ENCODE results near the gene METTL24.
"Not testable (repeated sequence)": the region's sequence is repeated elsewhere in the genome, so short reads cannot be mapped to it uniquely, and the experiment has no call there.

METTL24 gene

DNA sequence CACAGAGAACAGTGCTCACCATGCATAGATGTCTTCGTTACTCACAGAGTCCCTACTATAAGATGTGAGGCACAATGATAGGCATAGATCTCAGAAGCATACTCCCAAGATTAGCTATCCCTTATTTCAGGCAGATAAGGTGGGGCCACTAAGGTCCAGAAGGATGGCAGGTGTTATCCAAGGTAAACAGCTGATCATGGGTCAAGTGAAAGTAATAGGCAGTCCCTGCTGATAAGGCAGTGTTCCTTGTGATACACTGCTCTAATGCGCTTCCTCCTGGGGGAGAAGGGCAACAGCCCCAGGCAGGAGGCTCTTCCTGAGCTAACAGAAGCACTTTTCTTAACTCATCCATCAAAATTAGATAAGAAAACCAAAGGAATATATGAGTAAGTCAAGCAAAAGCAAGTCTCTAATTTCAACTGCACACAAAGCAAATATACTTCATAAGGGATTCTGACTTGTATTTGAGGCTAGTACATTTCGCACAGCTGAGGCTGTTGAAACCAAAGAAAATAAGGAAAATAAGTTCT is 42.2 kb downstream of the METTL24 start:
- DNase-seq (ENCODE audit: low read depth in 2 of 2), result no peak

DNA sequence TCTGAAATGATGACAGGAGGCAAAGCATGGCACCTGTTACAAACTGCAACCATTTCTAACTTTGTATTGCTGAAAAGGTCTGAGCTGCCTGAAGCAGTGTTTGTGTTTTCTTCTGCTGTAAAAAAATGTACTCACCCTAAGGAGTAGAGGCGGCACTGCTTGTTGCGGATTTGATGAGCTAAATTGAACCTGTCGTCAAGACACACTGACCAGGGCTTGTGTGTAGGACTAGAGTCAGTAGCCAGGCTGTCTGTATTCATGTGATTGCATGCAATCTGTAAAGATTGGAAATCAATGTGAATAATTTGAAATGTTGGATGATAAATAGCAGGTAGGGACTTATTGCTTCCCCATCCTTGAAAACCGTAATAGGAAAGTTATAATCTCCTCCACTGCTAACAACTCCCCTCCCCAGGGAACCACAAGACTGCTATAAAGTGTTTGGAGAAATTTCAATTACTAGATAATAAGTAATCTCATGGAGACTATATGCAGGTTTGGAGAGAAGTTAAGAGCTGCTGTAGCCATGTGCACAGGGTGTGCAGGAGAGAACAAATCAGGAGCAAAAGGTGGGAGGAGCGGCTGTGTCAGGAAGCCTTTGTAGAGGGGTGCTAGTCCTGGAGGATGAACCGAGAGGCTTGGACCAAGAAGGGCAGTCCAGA is 42.8 kb downstream of the METTL24 start:
- DNase-seq (ENCODE audit: low read depth in 2 of 2), result no peak

DNA sequence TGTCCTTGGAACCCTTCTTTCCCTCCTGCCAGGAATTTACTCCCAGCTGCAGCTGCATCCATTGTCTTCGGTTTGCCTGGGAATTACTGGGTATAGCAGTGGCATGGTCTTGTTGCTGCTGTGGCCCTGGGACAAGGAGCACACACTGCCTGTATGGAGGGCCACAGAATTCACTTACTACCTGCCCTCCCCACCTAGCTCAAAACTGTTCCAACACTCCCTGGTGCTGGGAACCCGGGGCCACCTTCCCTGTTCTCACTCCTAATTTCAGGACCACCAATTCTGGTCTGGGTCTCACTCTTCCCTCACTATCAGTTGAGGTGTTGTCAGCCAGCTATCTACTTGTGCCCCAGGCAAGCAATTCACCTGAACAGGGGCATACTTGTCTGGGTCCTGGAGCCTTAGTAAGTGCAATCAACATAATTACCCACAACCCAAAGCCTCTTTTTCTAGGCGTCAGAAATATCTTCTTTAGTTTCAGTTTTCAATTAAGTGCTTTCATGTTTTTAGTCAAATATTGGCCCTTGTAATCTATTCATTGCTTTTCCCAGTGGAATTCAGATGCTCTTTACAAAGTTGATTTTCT is 47.2 kb downstream of the METTL24 start:
- no peak for DNase-seq (ENCODE audit: low read depth in 2 of 2)

DNA sequence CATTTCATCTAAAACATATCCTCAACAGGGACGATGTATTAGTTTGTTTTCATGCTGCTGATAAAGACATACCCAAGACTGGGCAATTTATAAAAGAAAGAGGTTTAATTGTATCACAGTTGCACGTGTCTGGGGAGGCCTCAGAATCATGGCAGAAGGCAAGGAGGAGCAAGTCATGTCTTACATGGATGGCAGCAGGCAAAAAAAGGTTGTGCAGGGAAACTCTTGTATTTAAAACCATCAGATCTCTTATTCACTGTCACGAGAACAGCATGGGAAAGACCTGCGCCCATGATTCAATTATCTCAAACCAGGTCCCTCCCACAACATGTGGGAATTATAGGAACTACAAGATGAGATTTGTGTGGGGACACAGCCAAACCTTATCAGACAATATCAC is 48.7 kb downstream of the METTL24 start:
- not testable (repeated sequence) for DNase-seq (ENCODE audit: low read depth in 2 of 2)

- no peak for DNase-seq (ENCODE audit: low read depth in 2 of 2)
These were observed 50.8 kb downstream of the METTL24 start for GRCh38 chr6:110307368-110307767.

GRCh38 chr6:110305832-110306231 is 52.3 kb downstream of the METTL24 start:
- not testable (repeated sequence) for DNase-seq (ENCODE audit: low read depth in 2 of 2)

DNA sequence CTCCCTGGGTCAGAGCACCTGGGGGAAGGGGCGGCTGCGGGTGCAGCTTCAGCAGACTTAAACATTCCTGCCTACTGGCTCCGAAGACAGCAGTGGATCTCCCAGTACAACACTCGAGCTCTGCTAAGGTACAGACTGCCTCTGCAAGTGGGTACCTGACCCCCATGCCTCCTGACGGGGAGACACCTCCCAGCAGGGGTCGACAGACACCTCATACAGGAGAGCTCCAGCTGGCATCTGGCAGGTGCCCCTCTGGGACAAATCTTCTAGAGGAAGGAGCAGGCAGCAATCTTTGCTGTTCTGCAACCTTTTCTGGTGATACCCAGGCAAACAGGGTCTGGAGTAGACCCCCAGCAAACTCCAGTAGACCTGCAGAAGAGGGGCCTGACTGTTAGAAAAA is 54.5 kb downstream of the METTL24 start:
- not testable (repeated sequence) for DNase-seq (ENCODE audit: low read depth in 2 of 2)

DNA sequence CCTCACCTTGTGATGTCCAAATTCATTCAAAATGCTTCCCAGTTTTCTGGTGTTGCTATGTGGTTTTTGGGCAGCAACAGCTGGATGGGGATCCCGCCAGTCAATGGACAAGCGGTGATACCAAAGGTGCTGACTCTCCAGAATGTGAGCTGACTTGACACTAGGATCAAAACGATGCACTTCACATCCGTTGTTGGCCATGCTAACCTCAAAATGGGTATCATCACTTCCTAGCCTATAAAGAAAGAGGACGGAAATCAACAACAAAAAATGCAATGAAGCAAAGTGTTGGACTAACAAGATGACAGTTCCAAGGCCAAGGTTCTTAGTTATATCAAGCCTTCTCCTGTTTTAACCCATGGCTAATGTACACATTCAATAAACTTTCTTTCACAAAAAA is 59.2 kb downstream of the METTL24 start:
- DNase-seq (ENCODE audit: low read depth in 2 of 2), result no peak

- no peak for DNase-seq (ENCODE audit: low read depth in 2 of 2)
These were observed 59.7 kb downstream of the METTL24 start for GRCh38 chr6:110298411-110298810.

GRCh38 chr6:110296241-110297025 is 61.7 kb downstream of the METTL24 start:
- DNase-seq (ENCODE audit: low read depth in 2 of 2), result no peak

DNA sequence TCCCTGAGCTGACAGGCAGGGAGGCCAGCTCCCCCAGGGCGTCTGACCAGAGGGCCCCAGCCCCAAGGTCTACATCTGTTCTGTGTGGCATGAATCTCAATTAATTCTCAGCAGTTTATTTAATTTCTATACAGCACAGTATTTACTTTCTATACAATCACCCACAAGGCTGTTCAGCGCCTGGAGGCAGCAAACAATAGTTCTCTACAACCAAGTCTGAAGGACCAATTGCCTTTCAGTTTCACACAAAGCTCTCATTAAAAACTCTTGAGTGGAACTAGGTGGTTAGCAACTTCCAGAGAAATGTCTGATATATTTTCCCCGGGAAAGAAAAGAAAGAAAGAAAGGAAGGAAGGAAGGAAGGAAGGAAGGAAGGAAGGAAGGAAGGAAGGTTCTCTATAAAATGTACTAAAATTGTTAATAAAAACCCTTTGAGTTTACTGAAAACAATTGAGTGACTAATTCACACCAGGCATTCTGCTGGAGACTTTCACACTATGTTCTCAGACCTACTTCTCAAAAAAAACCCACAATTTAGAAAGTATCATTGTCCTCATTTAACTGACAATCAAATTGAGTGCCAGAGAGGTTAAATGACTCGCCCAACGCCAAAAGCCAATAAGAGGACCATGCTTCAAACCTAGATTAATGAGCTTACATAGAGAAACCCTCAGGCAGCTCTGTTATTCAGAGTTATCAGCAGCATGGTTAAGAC is 62.5 kb downstream of the METTL24 start:
- no peak for DNase-seq (ENCODE audit: low read depth in 2 of 2)

GRCh38 chr6:110287462-110288341 is 70.4 kb downstream of the METTL24 start:
- DNase-seq (ENCODE audit: low read depth in 2 of 2), result no peak

DNA sequence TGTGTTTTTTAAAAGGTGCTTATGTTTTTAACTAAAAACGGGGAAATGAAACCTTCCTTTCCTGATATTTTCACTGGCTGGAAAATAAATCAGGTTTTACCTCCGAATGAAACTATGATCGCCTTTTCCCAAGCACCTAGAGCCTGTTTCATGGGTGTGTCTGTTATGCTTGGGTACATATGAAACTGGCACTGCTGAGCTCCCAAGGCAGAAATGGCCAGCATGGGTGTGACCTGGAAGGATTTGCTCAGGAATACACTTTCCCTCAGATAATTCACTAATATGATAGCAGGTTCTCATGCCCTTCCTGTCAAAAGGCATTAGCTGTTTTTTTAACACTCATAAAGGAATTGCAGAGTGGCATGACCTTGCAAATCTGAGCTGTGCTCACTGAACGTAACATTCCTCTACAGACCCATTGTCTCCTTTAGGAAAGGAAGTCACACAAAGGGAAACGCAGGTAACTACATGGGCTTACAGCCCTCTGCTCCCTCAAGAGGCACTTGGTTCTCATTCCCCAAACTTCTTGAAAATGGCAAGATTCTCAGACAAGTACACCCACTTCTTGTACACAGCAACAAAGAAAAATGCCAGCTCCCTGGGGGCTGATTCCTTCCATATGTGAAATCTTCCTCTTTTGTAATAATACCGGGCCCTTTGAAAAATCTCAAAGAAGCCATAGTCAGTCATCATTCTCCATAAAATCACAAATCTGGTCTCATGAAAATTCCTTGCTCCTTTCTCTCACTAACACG is 72.7 kb downstream of the METTL24 start:
- no peak for DNase-seq (ENCODE audit: low read depth in 2 of 2)

DNA sequence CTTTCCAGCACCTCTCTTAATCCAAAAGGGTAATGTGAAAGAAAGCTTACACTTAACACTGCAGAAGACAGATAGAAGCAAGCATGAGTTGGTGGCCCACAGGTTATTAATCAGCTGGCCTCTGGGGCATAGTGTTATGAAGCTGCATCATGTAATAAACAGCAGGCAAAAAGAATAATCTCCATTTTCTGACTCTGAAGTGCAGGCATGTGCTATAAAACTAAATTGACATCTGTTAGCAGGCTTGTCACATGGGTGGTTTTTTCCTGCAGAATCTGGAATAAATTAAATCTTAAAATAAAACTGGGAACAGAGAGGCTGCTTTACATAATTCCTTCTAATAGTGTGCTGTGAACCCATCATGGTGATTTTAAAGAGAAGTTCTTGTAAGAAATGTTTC is 73.3 kb downstream of the METTL24 start:
- DNase-seq (ENCODE audit: low read depth in 2 of 2), result no peak

GRCh38 chr6:110283657-110284056 is 74.5 kb downstream of the METTL24 start:
- no peak for DNase-seq (ENCODE audit: low read depth in 2 of 2)

DNA sequence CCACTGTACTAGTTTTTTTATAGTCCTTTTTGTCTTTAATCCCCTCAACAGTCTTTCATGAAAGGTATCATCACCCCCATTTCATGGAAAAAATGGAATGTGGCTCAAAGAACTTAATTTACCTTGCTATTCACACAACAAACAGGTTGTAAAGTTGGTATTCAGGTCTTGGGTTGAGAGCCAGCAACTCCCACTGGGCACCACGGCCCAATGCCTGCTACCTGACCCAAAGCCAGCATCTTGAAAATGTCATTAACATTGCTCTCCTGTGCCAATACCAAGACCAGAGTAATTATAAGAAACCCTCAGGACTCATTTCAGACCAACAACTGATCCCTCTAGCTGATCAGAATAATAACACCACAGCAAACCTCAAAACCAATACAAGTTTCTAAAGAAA is 75.7 kb downstream of the METTL24 start:
- no peak for DNase-seq (ENCODE audit: low read depth in 2 of 2)

DNA sequence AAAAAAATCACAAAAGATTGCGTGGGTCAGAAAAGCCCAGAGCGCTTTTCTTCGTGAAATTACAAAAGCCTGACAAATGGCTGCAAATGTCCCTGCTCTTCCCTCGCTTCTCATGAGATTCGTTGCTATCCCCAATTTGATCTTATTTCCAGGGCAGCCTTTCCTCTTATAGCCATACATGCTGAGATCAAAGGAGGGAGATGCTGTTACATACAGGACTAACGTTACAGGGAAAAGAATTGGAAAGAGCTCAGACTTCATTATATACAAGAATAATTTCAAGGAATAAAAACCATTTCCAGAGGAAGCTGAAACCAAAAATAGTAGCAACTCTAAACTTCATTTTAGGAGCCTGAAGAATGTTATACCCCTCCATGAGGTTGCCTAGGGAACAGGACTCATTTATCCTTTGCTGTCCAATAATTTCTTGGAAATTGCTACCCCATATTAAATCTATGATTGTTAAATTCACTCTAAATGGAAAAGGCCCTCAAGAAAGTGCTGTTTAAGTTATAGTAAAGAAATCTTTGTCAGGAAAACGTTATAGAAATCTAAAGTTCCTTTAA is 81.0 kb downstream of the METTL24 start:
- no peak for DNase-seq (ENCODE audit: low read depth in 2 of 2)

GRCh38 chr6:110272781-110273180 is 85.4 kb downstream of the METTL24 start:
- DNase-seq (ENCODE audit: low read depth in 2 of 2), result not testable (repeated sequence)

DNA sequence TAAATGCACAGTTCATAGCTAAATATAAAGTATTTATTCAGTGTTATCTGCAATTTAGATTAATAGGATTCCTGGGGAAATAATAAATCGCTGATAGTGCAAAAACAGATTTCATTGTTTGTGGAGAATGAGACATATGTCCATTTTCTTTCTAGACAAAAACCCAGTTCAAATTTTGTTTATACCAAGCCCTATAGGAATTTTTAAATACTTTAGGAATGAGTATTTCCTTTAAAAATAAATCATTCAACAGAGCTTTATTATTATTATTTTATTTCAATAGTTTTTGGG is 86.5 kb downstream of the METTL24 start:
- DNase-seq (ENCODE audit: low read depth in 2 of 2), result no peak

DNA sequence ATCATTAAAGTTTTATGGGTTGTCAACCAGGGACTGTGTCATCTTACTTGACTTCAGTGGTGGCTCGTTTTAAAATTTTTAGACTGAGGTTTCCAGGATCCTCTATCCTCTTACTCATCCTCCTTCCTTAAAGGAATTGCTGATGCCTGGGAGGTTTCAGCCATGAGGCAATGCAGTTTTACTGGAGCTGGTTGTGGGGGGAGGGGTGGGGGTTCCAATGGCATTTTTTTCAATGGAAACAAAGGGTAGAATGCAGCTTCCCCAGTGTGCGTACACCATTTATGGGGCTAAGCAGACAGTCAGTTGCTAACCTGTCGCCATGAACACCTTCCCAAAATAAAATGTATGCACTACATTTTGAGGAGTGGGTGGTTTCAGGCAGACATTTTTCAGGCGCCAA is 88.0 kb downstream of the METTL24 start:
- no peak for DNase-seq (ENCODE audit: low read depth in 2 of 2)
